Right ventricle myocardium superior (tissue), 1 donor: Measurements from ENCODE around the gene CDH20. TPM values are rescaled to one million over a fixed set of nuclear protein-coding genes. Genes with fewer than 3 reads are reported as not detected.
"Not testable (repeated sequence)": the region's sequence is repeated elsewhere in the genome, so short reads cannot be mapped to it uniquely, and the experiment has no call there.

Experiments
- ATAC-seq: fragments of 200-7000 bp; cut with Tn5 transposase; one replicate; pipeline ENCODE4 v1.9.1; 2020; ENCODE audit warnings: mild to moderate bottlenecking; ENCODE audit not compliant: poor library complexity
- DNase-seq: peaks from one replicate; pipeline ENCODE4 v3.0.0-alpha.2; 2020
- intact Hi-C: fragments of 100-400 bp; cut with DNase I; formaldehyde crosslinking; loops from one replicate; pipeline ENCODE4 v1.11.2; 2022
- total RNA-seq: library from RNA; stranded (reverse); fragmentation: NEBNext Ultra II Directional; extraction: Animal tissue kit (Norgen Biotek cat#: 25700); gene quantifications from one replicate; pipeline ENCODE4 v1.2.1, GENCODE V29; 2021
- donor health status: DM: no; HTN: yes; CAD: no; lungs with severe emphysema.

The CDH20 gene
- total RNA-seq, 1 donor from 2014 or later, result 0.05 TPM

DNA sequence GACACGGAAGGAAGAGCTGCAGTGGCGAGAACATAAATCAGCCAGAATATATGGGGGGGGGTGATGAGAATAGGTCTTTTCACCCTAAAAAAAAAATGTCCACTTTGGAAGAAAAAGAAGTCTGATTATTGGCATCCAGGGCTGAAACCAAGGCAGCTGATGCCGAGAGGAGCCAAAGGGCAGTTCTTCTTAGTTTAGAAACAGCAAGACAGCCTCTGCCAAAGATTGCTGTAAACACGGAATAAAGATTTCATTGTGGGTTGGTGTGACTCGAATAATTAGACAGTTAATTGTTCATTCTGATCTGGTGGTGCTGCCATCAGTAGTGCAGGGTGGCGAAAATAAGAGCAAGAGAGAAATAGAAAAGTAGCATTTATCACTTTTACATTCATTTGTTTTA is 3.5 kb downstream of the CDH20 start:
- intact Hi-C loops, result no loop called here
- ATAC-seq (no peak), DNase-seq (no peak)

DNA sequence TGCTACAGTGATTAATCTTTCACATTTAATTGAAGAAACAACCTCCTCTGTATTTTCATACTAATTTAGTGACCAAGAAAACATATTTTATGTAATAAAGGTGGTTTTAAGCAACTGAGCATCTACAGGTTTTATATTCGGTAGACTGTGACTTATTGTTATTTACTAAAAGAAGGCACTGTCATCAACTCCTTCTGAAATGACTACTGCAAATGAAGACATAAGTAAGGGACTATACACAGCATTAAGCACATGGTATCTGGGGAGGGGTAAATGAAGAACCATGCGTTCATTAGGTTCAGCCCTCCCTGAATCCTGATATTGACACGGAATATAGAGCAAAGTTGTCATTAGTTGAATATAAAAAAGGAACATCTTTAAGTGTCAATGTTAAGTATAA is 4.3 kb downstream of the CDH20 start:
- ATAC-seq, result no peak

GRCh38 chr18:61340148-61340547 is 6.9 kb downstream of the CDH20 start:
- intact Hi-C loops, result no loop called here
- no peak for DNase-seq

More for the DNA sequence above, 4.3 kb downstream of the CDH20 start:
- no peak for DNase-seq
- intact Hi-C loops, result no loop called here

GRCh38 chr18:61348230-61348629 is 15.0 kb downstream of the CDH20 start:
- intact Hi-C loops, result no loop called here
- DNase-seq, result no peak
- no peak for ATAC-seq

More at GRCh38 chr18:61340148-61340547, 6.9 kb downstream of the CDH20 start:
- no peak for ATAC-seq

DNA sequence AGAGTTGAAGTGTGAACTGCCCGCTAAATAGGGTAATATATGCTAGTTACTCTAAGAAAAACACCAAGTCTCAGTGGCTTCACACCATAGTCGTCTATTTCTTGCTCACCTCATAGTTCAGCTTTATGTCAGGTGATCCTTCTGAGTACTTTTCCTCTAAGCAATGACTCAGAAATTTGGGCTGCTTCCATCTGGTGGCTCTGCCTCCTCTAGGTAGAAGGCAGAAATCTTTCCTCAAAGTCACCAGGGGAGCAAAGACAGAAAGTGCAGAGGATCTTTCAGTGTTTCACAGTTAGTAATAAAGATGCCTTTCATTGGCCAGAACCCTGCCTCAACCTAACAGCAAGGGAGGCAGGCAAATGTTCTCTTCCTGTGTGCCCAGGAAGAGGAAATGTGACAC is 17.3 kb downstream of the CDH20 start:
- ATAC-seq (no peak), DNase-seq (no peak)
- intact Hi-C loops, result no loop called here

DNA sequence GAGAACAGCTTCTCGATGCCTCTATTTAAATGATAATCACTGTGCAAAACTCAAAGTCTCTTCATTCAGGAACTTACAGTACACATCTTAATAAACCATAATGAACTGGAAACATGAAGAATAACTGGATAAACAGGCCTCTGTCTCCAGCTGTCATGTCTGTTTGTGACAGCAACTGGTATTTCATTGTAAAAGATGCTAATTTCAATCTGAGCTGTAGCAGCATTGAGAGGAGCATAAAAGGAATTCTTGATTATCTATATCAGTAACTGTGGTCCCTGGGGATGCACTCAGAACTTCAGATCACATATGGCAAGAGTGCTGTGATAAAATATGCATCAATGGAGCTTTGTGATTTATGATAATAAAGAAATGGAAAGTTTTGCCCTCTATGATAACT is 18.8 kb downstream of the CDH20 start:
- ATAC-seq (no peak), DNase-seq (no peak)
- intact Hi-C loops, result no loop called here

DNA sequence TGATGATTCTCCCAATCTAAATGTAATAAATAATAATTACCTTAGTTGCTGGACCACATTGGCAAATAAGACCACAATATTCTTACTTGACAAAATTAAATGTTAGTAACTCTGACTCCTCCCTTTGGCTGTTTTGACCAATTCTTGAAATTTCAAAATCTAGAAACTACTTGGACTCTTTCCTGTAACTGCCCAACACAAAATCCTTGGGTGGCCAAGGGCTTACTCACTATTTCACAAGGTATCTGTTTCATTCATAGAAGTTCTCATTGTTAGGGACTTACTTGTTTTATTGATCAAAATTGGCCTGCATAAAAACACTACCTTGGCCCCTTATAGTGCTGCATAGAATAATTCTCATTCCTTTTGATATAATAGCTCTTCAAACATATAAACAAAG is 19.4 kb downstream of the CDH20 start:
- ATAC-seq (no peak), DNase-seq (no peak)
- intact Hi-C loops, result no loop called here

DNA sequence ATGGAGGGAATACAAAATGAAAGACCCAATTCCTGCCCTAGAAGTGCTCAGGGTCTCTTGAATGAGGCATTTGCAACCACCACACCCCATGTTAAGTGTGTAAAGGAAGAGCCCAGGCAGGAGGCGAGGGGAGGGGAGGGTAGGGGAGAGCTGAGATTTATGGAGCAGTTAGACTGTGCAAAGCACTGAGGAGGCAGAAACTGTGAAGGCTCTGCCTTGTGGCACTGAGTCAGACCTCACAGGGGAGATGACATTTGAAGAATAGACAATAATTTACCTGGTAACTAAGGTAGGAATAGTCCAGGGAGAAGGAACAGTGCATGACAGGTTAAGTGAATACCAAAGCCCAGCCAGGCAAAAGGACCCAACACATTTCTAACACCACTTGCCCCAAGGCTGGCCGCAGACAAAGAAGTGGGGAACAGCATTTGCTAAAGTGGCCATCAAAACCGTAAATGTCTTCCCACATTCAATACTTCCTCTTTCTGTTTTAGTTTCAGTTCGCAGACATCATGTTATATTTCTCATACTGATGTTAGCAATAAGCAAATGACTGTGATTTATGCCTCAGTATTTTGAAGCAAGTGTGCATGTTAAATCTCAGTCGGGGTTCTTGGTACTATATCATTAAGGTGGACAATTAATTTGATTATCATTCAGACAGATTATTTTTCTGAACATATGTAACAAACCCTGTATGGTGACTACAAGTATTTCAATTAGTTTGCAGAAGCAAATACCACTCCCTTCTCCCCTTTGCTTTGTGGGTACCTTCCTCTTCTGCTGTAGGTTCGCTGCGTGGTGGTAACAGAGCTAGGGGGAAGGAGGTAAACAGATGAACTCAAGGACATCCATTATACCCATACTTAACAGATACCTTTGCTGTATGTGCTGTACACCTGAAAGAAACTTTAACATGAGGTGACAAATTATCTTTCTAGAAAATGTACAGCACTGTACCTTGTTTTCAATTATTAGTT is 27.5 kb downstream of the CDH20 start:
- no peak for DNase-seq
- ATAC-seq, result no peak
- intact Hi-C loops, result no loop called here

DNA sequence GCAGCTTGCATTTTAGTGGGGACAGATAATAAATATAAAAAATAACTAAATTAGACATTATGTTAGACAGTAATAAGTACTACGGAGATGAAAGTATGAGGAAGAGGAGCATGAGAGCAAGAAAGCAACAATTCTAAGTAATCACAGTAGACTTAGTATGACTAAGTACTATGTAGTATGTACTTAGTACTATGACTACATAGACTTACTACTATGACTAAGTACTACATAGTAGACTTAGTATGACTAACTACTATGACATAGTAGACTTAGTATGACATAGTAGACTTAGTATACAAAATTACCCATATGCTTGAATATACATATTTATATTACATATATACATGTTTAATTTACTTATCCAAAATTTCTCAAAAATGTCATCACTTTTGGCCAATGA is 29.3 kb downstream of the CDH20 start:
- DNase-seq, result no peak
- ATAC-seq, result no peak
- intact Hi-C loops, result no loop called here

DNA sequence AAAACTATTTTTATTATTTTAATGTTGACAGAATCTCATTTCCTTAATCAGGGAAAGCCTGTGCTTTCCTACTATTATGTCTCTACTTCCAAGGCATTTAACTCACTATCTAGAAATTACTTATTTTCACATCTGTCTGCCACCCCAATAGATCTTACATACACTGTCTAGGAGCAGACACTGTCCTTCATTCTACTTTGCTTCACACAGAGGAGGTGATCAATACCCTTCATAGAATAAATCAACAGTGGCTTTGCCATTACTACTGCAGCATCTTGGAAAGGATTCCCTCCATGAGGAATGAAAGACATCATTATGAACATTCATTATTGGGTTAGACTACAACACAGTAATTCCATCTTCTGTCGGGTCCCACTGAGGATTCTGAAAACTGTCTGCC is 31.7 kb downstream of the CDH20 start:
- no peak for DNase-seq
- intact Hi-C loops, result no loop called here
- ATAC-seq, result no peak

DNA sequence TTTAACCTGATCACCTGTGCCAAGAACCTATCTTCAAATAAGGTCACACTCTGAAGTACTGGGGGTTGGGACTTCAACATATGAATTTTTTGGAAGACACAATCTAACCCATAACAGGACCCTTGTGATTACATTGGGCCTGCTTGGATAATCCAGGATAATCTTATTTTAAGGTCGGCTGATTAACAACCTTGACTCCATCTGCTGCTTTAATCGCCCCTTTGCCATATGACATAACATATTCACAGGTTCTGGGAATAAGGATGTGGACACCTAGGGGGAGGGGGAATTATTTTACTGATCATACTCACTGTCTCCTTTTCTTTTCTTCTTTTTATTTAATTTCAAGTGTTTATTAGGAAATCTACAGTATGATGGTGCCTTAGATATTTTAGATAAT is 34.8 kb downstream of the CDH20 start:
- ATAC-seq (no peak), DNase-seq (no peak)
- intact Hi-C loops, result no loop called here

DNA sequence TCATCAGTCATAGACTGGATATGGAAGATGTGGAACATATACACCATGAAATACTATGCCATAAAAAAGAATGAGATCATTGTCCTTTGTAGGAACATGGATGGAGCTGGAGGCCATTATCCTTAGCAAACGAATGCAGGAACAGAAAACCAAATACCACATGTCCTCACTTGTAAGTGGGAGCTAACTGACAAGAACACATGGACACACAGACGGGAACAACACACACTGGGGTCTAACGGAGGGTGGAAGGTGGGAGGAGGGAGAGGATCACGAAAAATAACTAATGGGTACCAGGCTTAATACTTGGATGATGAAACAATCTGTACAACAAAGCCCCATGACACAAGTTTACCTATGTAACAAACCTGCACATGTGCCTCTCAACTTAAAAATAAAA is 36.4 kb downstream of the CDH20 start:
- intact Hi-C loops, ATAC-seq, DNase-seq: not testable (repeated sequence)

DNA sequence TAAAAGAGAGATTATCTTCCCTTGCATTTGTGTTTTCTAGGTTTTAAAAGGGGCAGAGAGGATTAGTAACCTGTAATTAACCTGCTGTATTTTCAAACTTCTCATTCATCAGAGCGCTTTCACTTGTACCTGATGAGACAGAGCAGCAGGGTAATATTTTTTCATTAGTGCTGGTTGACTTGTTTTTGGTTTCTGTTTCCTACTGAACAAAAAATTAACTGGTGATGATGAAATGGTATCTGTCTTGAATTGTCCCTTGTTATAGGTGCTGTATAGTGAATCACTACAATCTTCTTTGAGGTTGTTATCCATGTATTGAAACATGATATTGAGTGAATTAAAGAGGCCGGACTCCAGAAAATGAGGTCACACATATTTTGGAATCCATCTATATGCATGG is 37.9 kb downstream of the CDH20 start:
- ATAC-seq, result no peak
- intact Hi-C loops, result no loop called here
- no peak for DNase-seq

- DNase-seq (no peak), ATAC-seq (no peak)
- intact Hi-C loops, result no loop called here
Measured at GRCh38 chr18:61379827-61380226, 46.6 kb downstream of the CDH20 start.

DNA sequence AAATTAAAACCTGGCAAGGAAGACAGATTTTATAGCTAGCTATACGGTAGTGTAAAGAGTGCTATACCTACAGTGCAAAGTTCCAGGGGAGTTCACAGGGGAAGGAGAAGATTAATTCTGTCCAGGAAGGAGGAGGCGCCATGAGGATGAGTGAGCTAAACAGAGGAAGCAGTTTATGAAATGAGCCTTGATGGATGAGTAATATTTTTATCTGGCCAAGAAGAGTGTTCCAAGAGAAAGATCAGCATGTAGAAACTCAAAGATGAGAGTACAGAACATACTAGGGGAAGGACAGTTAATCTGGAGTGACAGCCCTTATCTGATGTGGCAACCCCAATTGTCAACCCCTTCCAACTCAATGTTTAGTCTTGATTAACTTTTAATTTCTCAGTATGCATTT is 54.8 kb downstream of the CDH20 start:
- ATAC-seq (no peak), DNase-seq (no peak)
- intact Hi-C loops, result no loop called here

- intact Hi-C loops, result no loop called here
- ATAC-seq (no peak), DNase-seq (no peak)
Measured at GRCh38 chr18:61394983-61395382, 61.8 kb downstream of the CDH20 start.

- intact Hi-C loops, result no loop called here
- ATAC-seq, result no peak
- DNase-seq, result no peak
Measured at GRCh38 chr18:61397222-61397621, 64.0 kb downstream of the CDH20 start.

GRCh38 chr18:61398961-61399705 is 65.9 kb downstream of the CDH20 start:
- ATAC-seq (no peak), DNase-seq (no peak)
- intact Hi-C loops, result no loop called here

DNA sequence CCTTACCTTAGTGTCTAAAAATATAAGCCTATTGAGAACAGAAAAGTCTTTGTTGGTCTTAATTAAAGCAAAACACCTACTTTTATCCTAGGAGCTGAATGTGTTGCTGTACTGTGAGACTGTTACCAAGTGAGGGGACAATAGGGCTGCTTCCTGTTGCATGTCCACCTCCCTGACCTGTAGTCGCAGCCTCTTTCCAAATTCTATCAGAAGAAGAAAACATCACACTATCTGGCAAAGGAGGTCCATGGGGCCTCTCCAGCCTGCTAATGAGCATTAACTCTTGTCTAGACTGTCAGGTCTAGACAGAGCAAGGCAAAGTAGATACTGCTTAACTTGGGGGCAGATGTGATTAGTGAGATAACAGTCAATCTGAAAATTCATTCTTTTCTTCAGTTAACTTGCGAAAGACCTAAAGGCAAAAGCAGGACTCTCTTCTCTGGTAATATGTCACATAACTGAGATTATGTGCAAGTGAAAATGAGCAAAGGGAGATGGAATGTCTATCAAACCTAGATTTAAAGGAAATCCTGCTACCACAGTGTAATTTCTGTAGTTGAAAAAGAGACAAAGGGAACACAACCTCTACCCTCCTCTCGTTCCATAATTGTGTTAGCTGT is 66.9 kb downstream of the CDH20 start:
- ATAC-seq (no peak), DNase-seq (no peak)
- intact Hi-C loops, result no loop called here

DNA sequence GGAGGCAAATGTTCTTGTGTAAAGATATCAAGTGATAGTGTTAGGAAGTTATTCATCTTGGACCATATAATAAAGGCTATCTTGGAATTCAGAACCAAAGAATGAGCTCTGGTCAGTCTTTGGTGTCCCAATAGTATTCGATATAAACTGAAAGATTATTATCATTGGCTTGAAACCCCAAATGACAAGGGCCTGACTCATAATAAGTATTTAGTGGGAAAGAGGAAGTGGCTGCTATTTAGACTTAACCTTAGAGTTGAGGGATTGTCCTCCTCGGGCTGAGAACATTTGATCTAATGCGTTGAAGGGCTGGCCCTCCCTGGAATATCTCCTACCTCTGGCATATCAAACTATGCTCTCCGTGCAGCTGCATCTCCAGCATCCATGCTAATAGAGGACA is 67.5 kb downstream of the CDH20 start:
- intact Hi-C loops, result no loop called here
- ATAC-seq, result no peak
- no peak for DNase-seq
